HG03558 (cell line): ENCODE results near the gene TGFBI.

ENCODE experiments used
- ATAC-seq: cut with Tn5 transposase; IDR thresholded peaks from one replicate; pipeline ENCODE4 v1.9.1; 2021; ENCODE audit warnings: moderate number of reproducible peaks; ENCODE audit not compliant: unreplicated experiment; ENCODE audit errors: extremely low read depth

TGFBI gene

GRCh38 chr5:136028782-136029742 lies at the start of gene TGFBI:
Gene TGFBI, plus strand, starts transcription at chr5:136028988. Its CDS starts 68 bp downstream, at chr5:136029056.
- ATAC-seq, result no peak

- ATAC-seq, result no peak
Measured at GRCh38 chr5:135978993-135979392, 49.8 kb upstream of the TGFBI start.

DNA sequence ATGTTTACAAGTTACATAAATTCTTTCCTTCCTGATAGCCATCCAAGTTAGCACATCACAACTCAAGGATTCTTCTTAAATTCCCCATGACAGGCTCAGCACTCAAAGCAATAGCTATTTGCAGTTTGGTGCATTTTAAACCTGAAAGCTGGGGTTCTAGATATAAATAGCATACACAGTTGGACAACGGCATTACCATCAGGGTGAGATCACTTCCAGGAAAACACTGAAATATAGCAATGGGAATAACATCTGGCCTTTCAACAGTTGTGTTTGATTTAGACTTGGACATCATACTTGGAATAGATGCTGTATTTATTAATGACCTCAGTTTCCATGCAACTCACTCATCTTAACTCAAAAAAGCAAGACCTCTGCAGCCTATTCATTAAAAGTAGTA lies 49.3 kb upstream of the TGFBI start:
- ATAC-seq, result no peak

DNA sequence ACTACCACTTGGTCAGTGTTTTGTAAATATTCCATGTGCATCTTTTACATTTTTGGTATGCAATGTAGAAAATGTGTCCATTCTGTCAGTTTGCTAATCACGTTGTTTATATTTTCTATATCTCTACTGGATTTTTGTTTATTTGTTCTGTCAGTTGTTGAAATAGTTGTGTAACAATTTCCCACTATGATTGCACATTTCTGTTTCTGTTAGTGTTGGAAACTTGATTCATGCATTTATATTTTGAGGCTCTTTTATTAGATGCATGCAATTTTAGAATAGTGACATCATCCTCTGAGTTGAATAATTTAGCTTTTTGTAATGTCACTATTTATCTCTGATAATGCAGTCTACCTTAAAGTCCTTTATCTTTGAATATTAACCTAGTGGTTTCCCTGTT lies 48.2 kb upstream of the TGFBI start:
- no peak for ATAC-seq

DNA sequence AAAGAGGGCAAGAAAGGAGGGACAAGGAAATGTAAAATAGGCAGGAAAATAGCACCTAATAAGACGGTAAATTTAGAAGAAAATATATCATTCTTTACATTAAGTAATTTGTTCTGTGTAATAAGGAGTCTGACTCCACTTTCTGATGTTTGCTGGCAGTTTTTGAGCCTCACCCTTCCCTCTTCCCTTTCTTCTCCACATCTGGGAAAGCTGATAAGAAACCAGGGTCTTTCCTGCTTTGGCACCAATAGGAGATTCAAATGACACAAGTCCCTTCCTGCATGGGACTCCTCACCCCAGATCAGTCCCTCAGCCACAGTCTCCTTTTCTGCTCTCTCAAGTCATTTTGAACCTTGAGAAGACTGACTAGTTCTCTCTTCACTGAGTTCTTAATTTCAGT lies 42.8 kb upstream of the TGFBI start:
- ATAC-seq, result no peak

DNA sequence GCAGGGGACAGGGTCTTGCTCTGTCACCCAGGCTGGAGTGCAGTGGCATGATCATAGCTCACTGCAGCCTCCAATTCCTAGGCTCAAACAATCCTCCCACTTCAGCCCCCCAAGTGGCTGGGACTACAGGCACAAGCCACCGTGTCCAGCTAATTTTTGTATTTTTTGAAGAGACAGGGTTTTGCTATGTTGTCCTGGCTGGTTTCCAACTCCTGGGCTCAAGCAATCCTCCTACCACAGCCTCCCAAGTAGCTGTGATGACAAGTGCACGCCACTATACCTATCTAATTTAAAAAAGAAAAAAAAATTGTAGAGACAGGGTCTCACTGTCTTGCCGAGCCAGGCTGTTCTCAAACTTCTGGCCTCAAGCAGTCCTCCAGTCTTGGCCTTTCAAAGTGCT lies 42.4 kb upstream of the TGFBI start:
- no peak for ATAC-seq

- ATAC-seq, result no peak
Measured at GRCh38 chr5:135986891-135987401, 41.8 kb upstream of the TGFBI start.

DNA sequence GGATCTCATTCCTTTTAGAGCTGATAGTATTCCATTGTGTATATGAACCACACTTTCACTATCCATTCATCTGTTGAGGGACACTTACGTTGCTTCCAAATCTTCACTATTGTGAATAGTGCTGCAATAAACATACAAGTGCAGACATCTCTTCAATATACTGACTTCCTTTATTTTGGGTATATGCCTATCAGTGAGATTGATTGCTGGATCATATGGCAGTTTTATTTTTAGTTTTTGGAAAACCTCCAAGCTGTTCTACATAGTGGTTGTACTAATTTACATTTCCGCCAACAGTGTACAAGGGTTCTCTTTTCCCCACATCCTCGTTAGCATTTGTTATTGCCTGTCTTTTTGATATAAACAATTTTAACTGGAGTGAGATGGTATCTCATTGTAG lies 40.2 kb upstream of the TGFBI start:
- no peak for ATAC-seq

GRCh38 chr5:135989686-135990085 lies 39.1 kb upstream of the TGFBI start:
- no peak for ATAC-seq

DNA sequence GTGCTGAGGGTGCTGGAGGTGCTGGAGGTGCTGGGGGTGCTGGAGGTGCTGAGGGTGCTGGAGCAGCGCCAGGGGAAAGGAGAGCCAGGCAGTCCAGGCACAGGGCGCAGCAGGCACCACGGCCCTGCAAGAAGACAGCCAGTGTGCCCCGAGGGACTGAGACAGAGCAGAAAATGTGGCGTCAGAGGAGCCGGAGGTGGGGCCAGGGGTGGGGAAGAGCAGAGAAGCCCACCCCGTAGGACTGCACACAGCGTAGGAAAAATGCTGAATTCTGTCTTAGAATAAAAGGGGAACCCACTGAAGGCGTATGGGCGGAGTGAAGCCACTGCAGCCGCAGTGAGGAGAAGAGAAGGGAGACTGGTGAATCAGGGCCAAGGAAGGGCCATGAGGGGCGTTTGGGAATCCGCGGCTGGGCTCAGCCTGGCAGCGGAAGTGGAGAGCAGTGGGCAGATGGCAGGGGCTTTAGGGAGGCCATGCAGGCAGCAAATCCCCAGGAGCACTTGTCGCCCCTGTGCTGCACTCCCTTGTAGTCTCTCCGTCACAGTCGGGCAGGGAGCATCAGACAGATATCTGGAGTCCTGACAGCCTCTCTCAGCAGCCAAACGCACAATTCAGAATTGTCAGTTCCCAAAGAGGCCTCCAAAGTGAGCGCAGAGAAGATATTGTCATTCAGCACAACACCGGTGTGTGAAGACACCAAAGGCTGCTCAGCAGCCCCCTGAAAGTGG lies 38.1 kb upstream of the TGFBI start:
- no peak for ATAC-seq

DNA sequence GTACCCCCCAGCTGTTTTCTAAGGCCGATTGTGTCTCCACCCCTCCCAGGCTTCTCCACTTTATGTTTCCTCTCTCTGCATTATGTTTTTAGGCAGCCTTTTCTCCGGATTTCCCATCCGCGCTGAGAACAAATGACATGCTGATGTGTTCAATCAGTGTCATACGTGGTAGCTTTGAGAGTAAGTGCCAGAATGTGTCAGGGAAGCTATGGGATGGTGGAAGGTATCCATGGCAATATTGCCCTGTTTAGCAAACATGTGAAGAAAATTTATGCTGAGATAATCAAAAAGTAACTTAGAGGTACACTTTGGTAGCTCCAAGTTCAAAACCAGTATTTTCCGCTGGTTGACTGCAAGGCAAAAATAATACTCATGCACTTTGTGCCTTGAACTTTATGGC lies 37.4 kb upstream of the TGFBI start:
- ATAC-seq, result no peak

DNA sequence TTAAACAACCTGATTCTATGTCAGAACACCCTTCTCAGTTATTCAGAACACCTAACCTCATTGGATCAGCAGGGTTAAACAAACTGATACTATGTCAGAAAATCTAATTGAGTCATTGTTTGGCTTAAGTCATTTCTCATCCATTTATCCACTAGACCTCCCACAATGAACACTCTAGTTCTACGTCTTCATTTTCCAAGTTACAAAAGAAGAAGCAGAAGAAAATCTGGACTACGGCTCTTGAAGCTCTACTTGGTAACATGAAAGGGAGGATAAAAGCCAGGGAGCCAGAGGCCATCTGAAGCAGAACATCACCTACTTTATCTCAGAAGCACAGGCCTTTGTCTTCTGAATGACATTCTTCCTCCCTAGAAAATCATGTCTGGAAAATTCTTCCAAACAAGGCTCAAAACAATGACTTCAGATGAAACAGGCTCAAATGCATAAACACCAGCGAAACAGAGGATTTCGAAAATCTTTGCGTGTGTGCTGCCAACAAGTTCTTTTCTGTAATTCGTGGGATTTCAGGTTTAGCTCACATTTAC lies 35.4 kb upstream of the TGFBI start:
- no peak for ATAC-seq

DNA sequence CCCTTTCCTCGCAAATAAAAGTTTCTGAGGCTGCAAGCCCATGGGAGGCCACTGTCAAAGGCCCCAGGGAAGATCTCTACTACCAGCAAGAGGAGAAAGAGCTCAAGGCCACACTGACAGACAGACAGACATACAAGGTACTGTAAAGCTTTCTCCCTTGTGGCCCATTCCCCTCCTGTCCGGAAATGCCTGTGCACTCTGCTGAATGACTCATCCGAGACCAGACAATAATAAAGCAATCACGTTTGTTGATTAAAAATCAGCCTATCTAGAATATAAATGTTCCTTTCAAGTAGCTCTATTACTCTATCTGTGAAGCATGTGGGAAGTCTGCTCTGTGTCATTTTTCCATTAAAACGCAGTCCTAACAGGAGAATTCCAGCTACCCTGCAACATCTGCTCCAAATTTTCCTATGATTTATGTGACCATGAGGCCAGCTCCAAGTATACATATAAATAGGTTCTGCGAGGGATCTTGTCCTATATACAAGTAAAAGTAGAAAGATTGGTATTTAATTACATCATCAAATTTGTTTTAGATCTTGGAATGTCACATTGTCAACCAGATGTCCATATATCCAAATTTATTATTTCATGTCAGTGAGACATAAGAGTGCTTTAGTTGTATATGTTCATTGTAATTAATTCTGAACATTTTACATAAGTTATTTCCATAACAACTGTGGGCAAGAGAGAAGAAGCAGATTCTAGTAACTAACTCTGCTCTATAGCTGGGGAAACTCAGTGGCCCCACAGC lies 34.7 kb upstream of the TGFBI start:
- no peak for ATAC-seq

DNA sequence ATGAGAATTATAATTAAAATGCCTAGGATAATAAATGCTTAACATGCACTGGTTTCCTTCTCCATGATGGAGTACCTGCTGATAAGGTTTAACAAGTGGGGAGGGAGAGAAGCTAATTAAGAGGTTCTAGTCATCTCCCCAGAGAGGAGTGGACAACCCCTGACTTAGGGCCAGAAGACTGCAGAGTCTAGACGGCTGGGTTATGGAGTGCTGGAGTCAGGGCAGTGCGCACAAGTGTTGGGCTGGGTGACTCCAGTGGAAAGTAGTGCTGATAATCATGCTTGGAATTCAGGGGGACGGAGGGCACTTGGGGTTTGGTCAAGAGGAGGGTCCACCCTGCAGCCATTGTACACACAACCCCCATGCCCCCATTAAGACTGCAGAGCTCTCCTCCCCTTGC lies 32.8 kb upstream of the TGFBI start:
- no peak for ATAC-seq

- no peak for ATAC-seq
Measured at GRCh38 chr5:135996611-135997010, 32.2 kb upstream of the TGFBI start.

DNA sequence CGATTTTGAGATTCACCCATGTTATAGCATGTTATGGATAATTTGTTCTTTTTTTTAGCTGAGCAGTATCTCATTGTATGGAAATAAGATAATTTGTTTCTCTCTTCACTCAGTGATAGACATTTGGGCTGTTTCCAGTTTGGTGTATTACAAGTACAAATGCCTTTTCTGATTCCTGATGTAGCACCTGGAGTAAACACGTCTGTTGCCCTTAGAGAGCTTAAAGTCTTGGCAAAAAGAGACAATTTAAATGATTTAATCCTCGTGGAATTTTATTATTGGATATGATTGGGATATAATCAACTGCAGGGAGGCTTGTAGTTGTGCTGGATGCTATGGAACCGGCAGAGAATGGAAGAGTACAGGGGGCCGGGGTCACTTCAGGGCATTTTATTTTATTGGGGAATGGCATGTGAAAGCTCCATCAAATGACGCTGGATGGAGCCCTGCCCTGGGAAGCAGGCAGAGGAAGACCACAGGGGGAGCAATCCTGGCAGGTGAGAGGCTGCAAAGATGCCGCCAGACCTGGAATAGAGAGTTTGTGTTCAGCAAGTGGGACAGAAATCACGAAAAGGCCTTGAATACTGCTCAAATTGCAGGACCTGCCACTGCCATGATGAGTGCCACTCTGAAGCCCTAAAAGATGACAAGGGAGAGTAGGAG lies 31.0 kb upstream of the TGFBI start:
- ATAC-seq, result no peak

DNA sequence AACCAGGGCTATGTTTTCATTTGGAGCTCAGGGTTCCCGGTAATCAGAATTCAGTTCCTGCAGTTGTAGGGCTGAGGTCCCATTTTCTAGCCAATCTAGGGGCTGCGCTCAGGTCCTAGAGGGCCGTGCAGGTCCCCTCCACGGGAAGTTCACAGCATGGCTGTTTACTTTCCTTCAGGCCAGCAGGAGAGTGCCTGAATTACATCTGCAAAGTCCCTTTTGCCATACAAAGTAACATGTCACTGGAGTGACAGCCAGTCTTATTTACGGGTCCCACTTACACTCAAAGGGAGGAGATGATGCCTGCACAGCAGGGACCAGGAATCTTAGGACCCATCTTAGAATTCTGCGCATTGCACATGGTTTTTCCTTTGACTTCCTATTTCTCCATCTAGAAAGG lies 29.9 kb upstream of the TGFBI start:
- ATAC-seq, result no peak

GRCh38 chr5:135999406-136000139 lies 29.2 kb upstream of the TGFBI start:
- ATAC-seq, result no peak

GRCh38 chr5:136000147-136000546 lies 28.6 kb upstream of the TGFBI start:
- no peak for ATAC-seq
